SK-N-SH treated with all-trans-retinoic acid at 6 μM for 48 hours (cell line): ENCODE results near the gene HIKESHI.

Source experiments
- ATAC-seq: fragments of 200-7000 bp; cut with Tn5 transposase; 3 replicates; pipeline ENCODE4 v1.9.1; 2020; ENCODE audit warnings: mild to moderate bottlenecking, moderate library complexity
- ARNTL ChIP-seq: fragments of 450-650 bp; formaldehyde crosslinking; IDR thresholded peaks from 2 replicates; pipeline ENCODE4 v1.5.0; 2020; ENCODE audit warnings: low read depth, mild to moderate bottlenecking, moderate library complexity, borderline replicate concordance
- CSDC2 ChIP-seq: fragments of 250-450 bp; sonication (Bioruptor Pico); IDR thresholded peaks from 2 replicates; pipeline ENCODE4 v1.5.0; 2020; ENCODE audit warnings: mild to moderate bottlenecking, moderate library complexity
- ESRRG ChIP-seq: fragments of 250-450 bp; sonication (Bioruptor Pico); IDR thresholded peaks from 2 replicates; pipeline ENCODE4 v1.6.1; 2021; ENCODE audit warnings: mild to moderate bottlenecking
- GLIS3 ChIP-seq: fragments of 250-450 bp; sonication (Bioruptor Pico); IDR thresholded peaks from 2 replicates; pipeline ENCODE4 v1.5.0; 2020; ENCODE audit warnings: mild to moderate bottlenecking, moderate library complexity
- ISL1 ChIP-seq: fragments of 250-450 bp; sonication (Bioruptor Pico); IDR thresholded peaks from 2 replicates; pipeline ENCODE4 v2.1.2; 2022; ENCODE audit warnings: mild to moderate bottlenecking, moderate library complexity
- OSR1 ChIP-seq: fragments of 250-450 bp; sonication (Bioruptor Pico); IDR thresholded peaks from 2 replicates; pipeline ENCODE4 v1.8.0; 2022; ENCODE audit warnings: moderate library complexity, mild to moderate bottlenecking, inconsistent platforms
- PPARA ChIP-seq: fragments of 250-450 bp; sonication (Bioruptor Pico); IDR thresholded peaks from 2 replicates; pipeline ENCODE4 v1.5.0; 2020; ENCODE audit warnings: mild to moderate bottlenecking, borderline replicate concordance
- TCF4 ChIP-seq: fragments of 250-450 bp; sonication (Bioruptor Pico); IDR thresholded peaks from 2 replicates; pipeline ENCODE4 v1.8.0; 2021; ENCODE audit warnings: mild to moderate bottlenecking, moderate library complexity, borderline replicate concordance
- ZC3H10 ChIP-seq: fragments of 250-450 bp; sonication (Bioruptor Pico); IDR thresholded peaks from 2 replicates; pipeline ENCODE4 v1.5.1; 2021; ENCODE audit warnings: mild to moderate bottlenecking, moderate library complexity
- ZFP3 ChIP-seq: fragments of 250-450 bp; sonication (Bioruptor Pico); IDR thresholded peaks from 2 replicates; pipeline ENCODE4 v1.5.0; 2020; ENCODE audit warnings: mild to moderate bottlenecking, moderate library complexity
- ZNF565 ChIP-seq: fragments of 450-650 bp; formaldehyde crosslinking; conservative IDR thresholded peaks from 2 replicates; pipeline ENCODE4 v1.5.0; 2020; ENCODE audit warnings: low read depth, mild to moderate bottlenecking, moderate library complexity
- ZNF70 ChIP-seq: fragments of 450-650 bp; formaldehyde crosslinking; IDR thresholded peaks from 2 replicates; pipeline ENCODE4 v1.5.0; 2020; ENCODE audit warnings: mild to moderate bottlenecking, moderate library complexity
- ZNF8 ChIP-seq: fragments of 450-650 bp; formaldehyde crosslinking; IDR thresholded peaks from 2 replicates; pipeline ENCODE4 v1.5.0; 2020; ENCODE audit warnings: mild to moderate bottlenecking, moderate library complexity
- TF ChIP-seq, protein P1 (sequence below): fragments of 250-450 bp; sonication (Bioruptor Pico); IDR thresholded peaks from 2 replicates; pipeline ENCODE4 v1.8.0; 2021; ENCODE audit warnings: low read depth, mild to moderate bottlenecking, moderate library complexity, borderline replicate concordance
- TF ChIP-seq, protein P2 (sequence below): fragments of 250-450 bp; sonication (Bioruptor Pico); IDR thresholded peaks from 2 replicates; pipeline ENCODE4 v1.5.0; 2020; ENCODE audit warnings: mild to moderate bottlenecking, moderate library complexity
- TF ChIP-seq, protein P3 (sequence below): fragments of 250-450 bp; sonication (Bioruptor Pico); IDR thresholded peaks from 2 replicates; pipeline ENCODE4 v1.5.1; 2020; ENCODE audit warnings: low read depth, mild to moderate bottlenecking, moderate library complexity
- TF ChIP-seq, protein P4 (sequence below): fragments of 250-450 bp; sonication (Bioruptor Pico); IDR thresholded peaks from 2 replicates; pipeline ENCODE4 v1.5.1; 2021; ENCODE audit warnings: mild to moderate bottlenecking, moderate library complexity
- TF ChIP-seq, protein P5 (sequence below): fragments of 250-450 bp; sonication (Bioruptor Pico); IDR thresholded peaks from 2 replicates; pipeline ENCODE4 v1.8.0; 2020; ENCODE audit warnings: mild to moderate bottlenecking, moderate library complexity, borderline replicate concordance

The HIKESHI gene

DNA sequence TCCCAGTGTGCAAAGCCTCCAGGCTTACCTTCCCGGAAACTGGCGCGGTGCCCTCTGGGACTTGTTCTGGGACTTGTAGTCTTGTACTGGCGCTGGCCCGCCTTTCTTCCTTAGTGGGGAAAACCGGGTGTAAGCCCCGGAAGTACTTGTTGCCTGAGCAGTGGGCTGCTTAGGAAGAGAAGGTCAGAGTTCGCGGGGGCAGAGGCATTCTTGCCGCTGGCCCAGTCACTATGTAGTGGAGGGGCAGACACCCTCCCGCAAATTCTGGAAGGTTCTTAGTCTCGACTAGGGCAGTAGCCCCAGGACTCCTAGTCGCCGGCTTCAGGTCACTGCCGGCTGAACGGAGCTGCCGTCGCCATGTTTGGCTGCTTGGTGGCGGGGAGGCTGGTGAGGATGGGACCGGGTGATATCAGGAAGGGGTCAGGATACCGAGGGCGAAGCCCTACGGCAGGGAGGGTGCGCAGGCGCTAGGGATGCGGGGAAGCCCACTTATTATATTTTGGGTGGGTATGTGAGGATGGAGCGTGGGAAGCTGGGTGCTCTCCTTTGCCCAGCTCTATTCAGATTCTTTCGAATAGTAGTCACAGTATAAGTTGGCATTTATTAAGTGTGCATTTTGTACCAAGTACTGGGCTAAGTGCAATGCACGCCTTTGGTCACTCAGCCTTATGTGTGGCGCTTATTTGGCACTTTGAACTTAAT lies at the start of gene HIKESHI:
Gene HIKESHI (plus strand): TSS at position 149 of the 702 bp plus-strand sequence. CDS start 209 bp downstream, at position 358.
- TF ChIP-seq ESRRG (CRISPR knock-in tag) (no peak), CSDC2 (CRISPR knock-in tag) (peak; percentile 52; the same call in 1 of the 2 replicates), ZC3H10 (CRISPR knock-in tag) (no peak), GLIS3 (CRISPR knock-in tag) (peak; percentile 69; the same call in 1 of the 2 replicates), ZFP3 (CRISPR knock-in tag) (peak; percentile 71), ZNF8 (CRISPR knock-in tag) (no peak; the same call in 1 of the 2 replicates)
- TF ChIP-seq, protein P1, sequence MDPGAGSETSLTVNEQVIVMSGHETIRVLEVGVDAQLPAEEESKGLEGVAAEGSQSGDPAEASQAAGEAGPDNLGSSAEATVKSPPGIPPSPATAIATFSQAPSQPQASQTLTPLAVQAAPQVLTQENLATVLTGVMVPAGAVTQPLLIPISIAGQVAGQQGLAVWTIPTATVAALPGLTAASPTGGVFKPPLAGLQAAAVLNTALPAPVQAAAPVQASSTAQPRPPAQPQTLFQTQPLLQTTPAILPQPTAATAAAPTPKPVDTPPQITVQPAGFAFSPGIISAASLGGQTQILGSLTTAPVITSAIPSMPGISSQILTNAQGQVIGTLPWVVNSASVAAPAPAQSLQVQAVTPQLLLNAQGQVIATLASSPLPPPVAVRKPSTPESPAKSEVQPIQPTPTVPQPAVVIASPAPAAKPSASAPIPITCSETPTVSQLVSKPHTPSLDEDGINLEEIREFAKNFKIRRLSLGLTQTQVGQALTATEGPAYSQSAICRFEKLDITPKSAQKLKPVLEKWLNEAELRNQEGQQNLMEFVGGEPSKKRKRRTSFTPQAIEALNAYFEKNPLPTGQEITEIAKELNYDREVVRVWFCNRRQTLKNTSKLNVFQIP (CRISPR knock-in tag) = peak; percentile 70; the same call in 1 of the 2 replicates
- TF ChIP-seq, protein P2, sequence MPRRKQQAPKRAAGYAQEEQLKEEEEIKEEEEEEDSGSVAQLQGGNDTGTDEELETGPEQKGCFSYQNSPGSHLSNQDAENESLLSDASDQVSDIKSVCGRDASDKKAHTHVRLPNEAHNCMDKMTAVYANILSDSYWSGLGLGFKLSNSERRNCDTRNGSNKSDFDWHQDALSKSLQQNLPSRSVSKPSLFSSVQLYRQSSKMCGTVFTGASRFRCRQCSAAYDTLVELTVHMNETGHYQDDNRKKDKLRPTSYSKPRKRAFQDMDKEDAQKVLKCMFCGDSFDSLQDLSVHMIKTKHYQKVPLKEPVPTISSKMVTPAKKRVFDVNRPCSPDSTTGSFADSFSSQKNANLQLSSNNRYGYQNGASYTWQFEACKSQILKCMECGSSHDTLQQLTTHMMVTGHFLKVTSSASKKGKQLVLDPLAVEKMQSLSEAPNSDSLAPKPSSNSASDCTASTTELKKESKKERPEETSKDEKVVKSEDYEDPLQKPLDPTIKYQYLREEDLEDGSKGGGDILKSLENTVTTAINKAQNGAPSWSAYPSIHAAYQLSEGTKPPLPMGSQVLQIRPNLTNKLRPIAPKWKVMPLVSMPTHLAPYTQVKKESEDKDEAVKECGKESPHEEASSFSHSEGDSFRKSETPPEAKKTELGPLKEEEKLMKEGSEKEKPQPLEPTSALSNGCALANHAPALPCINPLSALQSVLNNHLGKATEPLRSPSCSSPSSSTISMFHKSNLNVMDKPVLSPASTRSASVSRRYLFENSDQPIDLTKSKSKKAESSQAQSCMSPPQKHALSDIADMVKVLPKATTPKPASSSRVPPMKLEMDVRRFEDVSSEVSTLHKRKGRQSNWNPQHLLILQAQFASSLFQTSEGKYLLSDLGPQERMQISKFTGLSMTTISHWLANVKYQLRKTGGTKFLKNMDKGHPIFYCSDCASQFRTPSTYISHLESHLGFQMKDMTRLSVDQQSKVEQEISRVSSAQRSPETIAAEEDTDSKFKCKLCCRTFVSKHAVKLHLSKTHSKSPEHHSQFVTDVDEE = peak; percentile 92
- peak; percentile 100 for ATAC-seq

DNA sequence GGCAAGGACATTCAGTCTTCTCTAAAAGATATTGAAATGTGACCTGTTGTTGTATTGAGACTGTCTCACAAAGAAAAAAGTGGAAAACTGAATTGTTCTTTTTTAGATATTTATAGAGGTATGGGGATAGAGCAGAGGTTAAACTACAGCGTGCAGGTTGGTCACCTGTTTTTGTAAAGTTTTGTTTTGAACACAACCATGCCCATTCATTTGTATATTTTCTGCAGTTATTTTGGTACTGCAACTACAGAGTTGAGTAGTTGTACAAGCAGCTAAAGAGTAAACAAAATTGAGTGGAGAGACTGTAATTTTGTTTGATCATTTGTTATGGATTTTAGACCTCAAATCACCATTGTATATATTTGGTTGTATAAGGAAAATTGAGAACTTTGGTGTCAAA lies 46.1 kb upstream of the HIKESHI start:
- TF ChIP-seq OSR1 (CRISPR knock-in tag) (no peak), GLIS3 (CRISPR knock-in tag) (no peak), TCF4 (CRISPR knock-in tag) (no peak), ZNF70 (CRISPR knock-in tag) (no peak), ZNF8 (CRISPR knock-in tag) (no peak), ZNF565 (CRISPR knock-in tag) (no peak), ZFP3 (CRISPR knock-in tag) (no peak), ISL1 (no peak), ARNTL (no peak), ZC3H10 (CRISPR knock-in tag) (no peak), CSDC2 (CRISPR knock-in tag) (no peak), PPARA (no peak)
- TF ChIP-seq, protein P2 = no peak
- TF ChIP-seq, protein P3, sequence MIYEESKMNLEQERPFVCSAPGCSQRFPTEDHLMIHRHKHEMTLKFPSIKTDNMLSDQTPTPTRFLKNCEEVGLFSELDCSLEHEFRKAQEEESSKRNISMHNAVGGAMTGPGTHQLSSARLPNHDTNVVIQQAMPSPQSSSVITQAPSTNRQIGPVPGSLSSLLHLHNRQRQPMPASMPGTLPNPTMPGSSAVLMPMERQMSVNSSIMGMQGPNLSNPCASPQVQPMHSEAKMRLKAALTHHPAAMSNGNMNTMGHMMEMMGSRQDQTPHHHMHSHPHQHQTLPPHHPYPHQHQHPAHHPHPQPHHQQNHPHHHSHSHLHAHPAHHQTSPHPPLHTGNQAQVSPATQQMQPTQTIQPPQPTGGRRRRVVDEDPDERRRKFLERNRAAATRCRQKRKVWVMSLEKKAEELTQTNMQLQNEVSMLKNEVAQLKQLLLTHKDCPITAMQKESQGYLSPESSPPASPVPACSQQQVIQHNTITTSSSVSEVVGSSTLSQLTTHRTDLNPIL (CRISPR knock-in tag) = no peak
- TF ChIP-seq, protein P4, sequence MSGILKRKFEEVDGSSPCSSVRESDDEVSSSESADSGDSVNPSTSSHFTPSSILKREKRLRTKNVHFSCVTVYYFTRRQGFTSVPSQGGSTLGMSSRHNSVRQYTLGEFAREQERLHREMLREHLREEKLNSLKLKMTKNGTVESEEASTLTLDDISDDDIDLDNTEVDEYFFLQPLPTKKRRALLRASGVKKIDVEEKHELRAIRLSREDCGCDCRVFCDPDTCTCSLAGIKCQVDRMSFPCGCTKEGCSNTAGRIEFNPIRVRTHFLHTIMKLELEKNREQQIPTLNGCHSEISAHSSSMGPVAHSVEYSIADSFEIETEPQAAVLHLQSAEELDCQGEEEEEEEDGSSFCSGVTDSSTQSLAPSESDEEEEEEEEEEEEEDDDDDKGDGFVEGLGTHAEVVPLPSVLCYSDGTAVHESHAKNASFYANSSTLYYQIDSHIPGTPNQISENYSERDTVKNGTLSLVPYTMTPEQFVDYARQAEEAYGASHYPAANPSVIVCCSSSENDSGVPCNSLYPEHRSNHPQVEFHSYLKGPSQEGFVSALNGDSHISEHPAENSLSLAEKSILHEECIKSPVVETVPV = no peak
- TF ChIP-seq, protein P1 (CRISPR knock-in tag) = no peak
- TF ChIP-seq, protein P5, sequence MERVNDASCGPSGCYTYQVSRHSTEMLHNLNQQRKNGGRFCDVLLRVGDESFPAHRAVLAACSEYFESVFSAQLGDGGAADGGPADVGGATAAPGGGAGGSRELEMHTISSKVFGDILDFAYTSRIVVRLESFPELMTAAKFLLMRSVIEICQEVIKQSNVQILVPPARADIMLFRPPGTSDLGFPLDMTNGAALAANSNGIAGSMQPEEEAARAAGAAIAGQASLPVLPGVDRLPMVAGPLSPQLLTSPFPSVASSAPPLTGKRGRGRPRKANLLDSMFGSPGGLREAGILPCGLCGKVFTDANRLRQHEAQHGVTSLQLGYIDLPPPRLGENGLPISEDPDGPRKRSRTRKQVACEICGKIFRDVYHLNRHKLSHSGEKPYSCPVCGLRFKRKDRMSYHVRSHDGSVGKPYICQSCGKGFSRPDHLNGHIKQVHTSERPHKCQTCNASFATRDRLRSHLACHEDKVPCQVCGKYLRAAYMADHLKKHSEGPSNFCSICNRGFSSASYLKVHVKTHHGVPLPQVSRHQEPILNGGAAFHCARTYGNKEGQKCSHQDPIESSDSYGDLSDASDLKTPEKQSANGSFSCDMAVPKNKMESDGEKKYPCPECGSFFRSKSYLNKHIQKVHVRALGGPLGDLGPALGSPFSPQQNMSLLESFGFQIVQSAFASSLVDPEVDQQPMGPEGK (CRISPR knock-in tag) = no peak
- ATAC-seq = no peak
